Measurements from ENCODE around the gene ARID2. TPM values are rescaled to one million over a fixed set of nuclear protein-coding genes. Genes with fewer than 3 reads are reported as not detected.

The ARID2 gene
- total and polyA plus RNA-seq, 2 of the 4 experiments (the other 2 are of a cell fraction), result 5.4 to 28.1 TPM

GRCh38 chr12:45697371-45697770, 32.1 kb upstream of the ARID2 start:
- 100% methylated on average over 2 of the region's 6 CpGs; no CpG with 5 or more reads in 1 of the 2 experiments for WGBS, 2 experiments (ENCODE audit: extremely low coverage in 2 of 2, insufficient read length in 1 of 2)
- H3K4me2 ChIP-seq (ENCODE audit: low read depth, low read length), result no peak overlapping the region
- H3K36me3 ChIP-seq (ENCODE audit: control insufficient read depth, insufficient read depth, low read length), result no peaks in the 10 kb centered on the region
- H2BK15ac ChIP-seq (ENCODE audit: low read depth, low read length), result no peak overlapping the region
- no peak overlapping the region for H3K14ac ChIP-seq (replicated peaks; ENCODE audit: low read depth, low read length)
- no peak overlapping the region for H2BK5ac ChIP-seq (ENCODE audit: low read depth, low read length, poor library complexity, severe bottlenecking)
- no peak overlapping the region for H4K91ac ChIP-seq (ENCODE audit: insufficient read depth, low read depth, low read length)
- dilution Hi-C loops (cut with HindIII; ENCODE audit: low sequenced_read_pairs, unreplicated experiment), result no loop called here
- H4K20me1 ChIP-seq (ENCODE audit: insufficient read depth, low read length), result no peaks in the 10 kb centered on the region
- H3K56ac ChIP-seq (ENCODE audit: extremely low read depth, insufficient read depth, low read length), result no peak overlapping the region
- H3K9me1 ChIP-seq (ENCODE audit: insufficient read depth, low read length), result no peaks in the 10 kb centered on the region
- H2AFZ ChIP-seq (replicated peaks; ENCODE audit: low read length, poor library complexity), result no peak overlapping the region
- no peak overlapping the region for H3K27ac ChIP-seq (ENCODE audit: insufficient read depth, low read length)
- CTCF ChIA-PET, result no interaction called here
- in situ Hi-C loops (cut with MboI; ENCODE audit: low sequenced_read_pairs), result no loop called here
- no peak overlapping the region for H4K5ac ChIP-seq (ENCODE audit: low read depth, low read length)
- no peak overlapping the region for H2BK20ac ChIP-seq (ENCODE audit: low read depth, low read length)
- no peak overlapping the region for H3K4me3 ChIP-seq (ENCODE audit: insufficient read depth, low read depth, low read length)
- POLR2A ChIA-PET (ENCODE audit: unreplicated experiment), result no interaction called here
- no peak overlapping the region for H3K4ac ChIP-seq (ENCODE audit: low read depth, low read length)
- no peak overlapping the region for H3K23ac ChIP-seq (ENCODE audit: low read depth, low read length)
- H3K27me3 ChIP-seq (ENCODE audit: control insufficient read depth, insufficient read depth, low read length), result no peaks in the 10 kb centered on the region
- H2AK5ac ChIP-seq (ENCODE audit: low read depth, low read length), result no peak overlapping the region
- no peak overlapping the region for H3K18ac ChIP-seq (ENCODE audit: low read depth, low read length)
- intact Hi-C loops (cut with micrococcal nuclease), result no loop called here
- TF ChIP-seq USF2 (IDR thresholded peaks at IDR 0.05; ENCODE audit: low read depth, low read length), result no peak
- TF ChIP-seq RCOR1 (IDR thresholded peaks at IDR 0.05; ENCODE audit: insufficient replicate concordance, low read length), result no peak
- no peak for TF ChIP-seq POLR2A (IDR thresholded peaks at IDR 0.05; ENCODE audit: low read depth, low read length)
- TF ChIP-seq FOS (IDR thresholded peaks at IDR 0.05; ENCODE audit: low read depth, low read length), result no peak
- TF ChIP-seq SMC3 (IDR thresholded peaks at IDR 0.05; ENCODE audit: low read depth, low read length), result no peak
- no peak for TF ChIP-seq RFX5 (IDR thresholded peaks at IDR 0.05; ENCODE audit: low read depth, low read length)
- TF ChIP-seq NFE2L2 (IDR thresholded peaks at IDR 0.05; ENCODE audit: low read depth, low read length), result no peak
- TF ChIP-seq CHD1 (IDR thresholded peaks at IDR 0.05; ENCODE audit: low read depth, low read length), result no peak
- TF ChIP-seq BHLHE40 (IDR thresholded peaks at IDR 0.05; ENCODE audit: low read depth, low read length), result no peak
- no peak for TF ChIP-seq RAD21 (IDR thresholded peaks at IDR 0.05; ENCODE audit: low read length)
- no peak for TF ChIP-seq CTCF (conservative IDR thresholded peaks at IDR 0.05; ENCODE audit: low read depth, low read length)
- no peak for TF ChIP-seq MXI1 (IDR thresholded peaks at IDR 0.05; ENCODE audit: borderline replicate concordance, low read depth, low read length)
- TF ChIP-seq MAFK (IDR thresholded peaks at IDR 0.05; ENCODE audit: low read depth, low read length), result no peak
- no peak for TF ChIP-seq MAZ (IDR thresholded peaks at IDR 0.05; ENCODE audit: borderline replicate concordance, low read depth, low read length)
- no peak for TF ChIP-seq ELK1 (IDR thresholded peaks at IDR 0.05; ENCODE audit: borderline replicate concordance, low read depth, low read length)
- TF ChIP-seq CEBPB (IDR thresholded peaks at IDR 0.05; ENCODE audit: low read depth, low read length), result no peak
- no peak overlapping the region for H2AK9ac ChIP-seq (replicated peaks; ENCODE audit: low read depth, low read length, poor library complexity)
- BruUV-seq (replicated peaks), result no TSS peak
- peaks cover 6% of the 10 kb centered on the region for H3K9me3 ChIP-seq (ENCODE audit: control insufficient read depth, insufficient read depth, low read length)
- H2BK120ac ChIP-seq (ENCODE audit: low read depth, low read length), result no peak overlapping the region
- no peak for DNase-seq
- ATAC-seq (ENCODE audit: low read depth), result no peak
- H3K79me1 ChIP-seq (ENCODE audit: low read depth in 1 of 2, low read length in 2 of 2), result no peaks in the 10 kb centered on the region
- no peak overlapping the region for H3K9ac ChIP-seq (ENCODE audit: low read depth, low read length)
- H3K4me1 ChIP-seq (ENCODE audit: control insufficient read depth, insufficient read depth, low read length), result no peaks in the 10 kb centered on the region
- H4K8ac ChIP-seq (ENCODE audit: low read depth in 2 of 2, low read length in 2 of 2), result no peak overlapping the region
